Kidney epithelial cell (primary cell): ENCODE data around the gene TMSB4X. TPM values are rescaled to one million over a fixed set of nuclear protein-coding genes. Genes with fewer than 3 reads are reported as not detected.

Experiments
- DNase-seq: peaks from one replicate; pipeline ENCODE4 v3.0.0-alpha.2; 2010; ENCODE audit warnings: low read depth
- H3K27me3 ChIP-seq: 2 replicates; pipeline ENCODE4 v1.6.0; 2011; ENCODE audit warnings: low read length; ENCODE audit not compliant: control insufficient read depth, insufficient read depth
- H3K36me3 ChIP-seq: 2 replicates; pipeline ENCODE4 v1.5.1; 2011; ENCODE audit warnings: low read length; ENCODE audit not compliant: control insufficient read depth, insufficient read depth
- H3K4me3 ChIP-seq: 2 replicates; pipeline ENCODE4 v1.5.1; 2011; ENCODE audit warnings: low read depth, mild to moderate bottlenecking, control low read depth, low read length
- CTCF ChIP-seq: IDR thresholded peaks from 2 replicates; pipeline ENCODE4 v1.5.1; 2011; ENCODE audit warnings: mild to moderate bottlenecking, moderate library complexity, low read length, control low read depth, inconsistent platforms; ENCODE audit not compliant: insufficient read depth, poor library complexity, severe bottlenecking
- total RNA-seq: library from RNA; depleted of rRNA; stranded (reverse); fragments of >200 nt; gene quantifications from 2 replicates; pipeline ENCODE4 v1.2.3, GENCODE V29; 2015

Gene TMSB4X
- total RNA-seq, 1 donor from 2014 or later: 3,601 TPM

- Histone ChIP-seq H3K27me3 (no peaks in the 10 kb centered on the region), H3K4me3 (no peak overlapping the region), H3K36me3 (no peaks in the 10 kb centered on the region)
- DNase-seq: no peak
- no peak for TF ChIP-seq CTCF
These were observed 31.0 kb downstream of the TMSB4X start for GRCh38 chrX:13005661-13006473.

GRCh38 chrX:13007519-13008188 is 32.7 kb downstream of the TMSB4X start:
- Histone ChIP-seq H3K36me3 (no peaks in the 10 kb centered on the region), H3K27me3 (no peaks in the 10 kb centered on the region), H3K4me3 (no peak overlapping the region)
- DNase-seq: no peak
- no peak for TF ChIP-seq CTCF

DNA sequence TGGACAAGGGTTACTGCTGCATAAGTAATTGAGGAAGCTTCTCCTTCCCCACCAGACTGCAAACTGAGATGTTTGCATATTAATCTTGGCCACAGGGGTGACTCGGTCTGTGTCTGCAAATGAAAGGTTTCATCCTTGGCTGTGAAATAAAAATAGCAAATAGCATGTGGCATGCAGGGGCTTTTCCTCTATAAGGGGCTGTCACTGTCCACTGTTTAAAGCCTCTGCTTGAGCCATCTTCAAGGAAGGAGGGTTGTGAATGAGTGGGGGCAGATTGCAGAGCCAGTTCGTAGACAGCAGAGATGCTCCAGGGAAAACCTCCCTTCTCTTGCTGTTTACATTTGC is 33.3 kb downstream of the TMSB4X start:
- H3K4me3 ChIP-seq: no peak overlapping the region
- no peak for DNase-seq
- H3K27me3 ChIP-seq: no peaks in the 10 kb centered on the region
- TF ChIP-seq CTCF: no peak
- no peaks in the 10 kb centered on the region for H3K36me3 ChIP-seq

DNA sequence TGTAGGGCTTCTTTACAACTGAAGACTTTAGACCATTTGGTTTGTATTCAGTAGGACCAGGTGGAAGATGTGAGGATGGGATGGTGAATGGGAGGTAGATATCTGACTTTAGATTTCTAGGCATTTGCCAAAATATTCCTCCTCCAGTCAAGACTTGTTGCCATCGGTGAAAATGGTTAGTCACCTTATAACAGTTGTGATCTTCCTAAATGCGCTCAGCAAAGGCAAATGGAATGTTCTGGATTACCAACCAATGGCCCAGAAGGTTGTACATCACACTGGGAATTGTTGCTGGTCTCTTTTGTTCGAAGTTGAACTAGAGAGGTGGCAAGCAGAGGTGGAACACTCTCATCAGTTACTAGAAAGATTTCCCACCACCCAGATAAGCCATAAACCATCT is 33.9 kb downstream of the TMSB4X start:
- no peak for TF ChIP-seq CTCF
- DNase-seq: no peak
- H3K4me3 ChIP-seq: no peak overlapping the region

DNA sequence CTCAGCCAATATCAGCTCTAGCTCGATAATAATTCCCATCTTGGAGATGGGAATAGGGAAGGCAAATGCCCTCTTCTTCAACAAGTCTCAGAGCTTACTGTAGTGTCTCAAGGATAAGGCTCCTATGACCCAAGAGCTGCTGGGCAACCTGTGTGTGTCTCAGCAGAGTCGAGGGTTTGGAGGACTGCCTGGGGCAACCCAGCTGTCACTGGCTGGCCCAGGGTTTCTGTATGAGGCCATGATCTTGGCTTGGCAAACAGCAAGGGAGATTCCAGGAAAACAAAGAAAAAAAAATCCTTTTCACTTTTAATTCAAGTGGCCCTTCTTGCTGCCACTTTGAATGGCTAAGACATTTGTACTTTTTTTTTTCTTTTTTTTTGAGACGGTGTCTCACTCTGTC is 34.4 kb downstream of the TMSB4X start:
- no peaks in the 10 kb centered on the region for H3K27me3 ChIP-seq
- H3K4me3 ChIP-seq: no peak overlapping the region
- no peak for DNase-seq
- H3K36me3 ChIP-seq: no peaks in the 10 kb centered on the region
- no peak for TF ChIP-seq CTCF

More for the DNA sequence above, 33.9 kb downstream of the TMSB4X start:
- H3K36me3 ChIP-seq: no peaks in the 10 kb centered on the region
- no peaks in the 10 kb centered on the region for H3K27me3 ChIP-seq
